ENCODE measurements around the gene S100Z.

DNA sequence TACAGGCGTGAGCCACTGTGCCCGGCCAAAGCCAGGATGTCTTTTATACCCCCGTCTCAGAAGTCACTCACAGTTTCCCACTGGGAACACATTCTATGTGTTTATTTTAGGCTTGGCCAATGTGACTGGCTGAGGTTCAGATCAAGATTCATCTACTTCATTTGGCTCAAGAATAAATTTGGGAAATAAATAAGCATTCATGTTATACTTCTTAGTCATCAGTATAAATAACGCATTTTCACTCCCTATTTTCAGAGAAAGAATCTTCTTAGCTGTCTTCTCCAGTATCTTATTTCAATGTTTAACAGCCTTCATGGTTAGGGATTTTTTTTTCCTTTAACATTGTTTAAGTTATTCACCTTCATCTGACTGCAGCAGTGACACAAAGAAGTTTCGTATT is 11.8 kb downstream of the S100Z start:
- no peak for TF ChIP-seq POLR2A (IDR thresholded peaks at IDR 0.05)
- TF ChIP-seq, protein P1, sequence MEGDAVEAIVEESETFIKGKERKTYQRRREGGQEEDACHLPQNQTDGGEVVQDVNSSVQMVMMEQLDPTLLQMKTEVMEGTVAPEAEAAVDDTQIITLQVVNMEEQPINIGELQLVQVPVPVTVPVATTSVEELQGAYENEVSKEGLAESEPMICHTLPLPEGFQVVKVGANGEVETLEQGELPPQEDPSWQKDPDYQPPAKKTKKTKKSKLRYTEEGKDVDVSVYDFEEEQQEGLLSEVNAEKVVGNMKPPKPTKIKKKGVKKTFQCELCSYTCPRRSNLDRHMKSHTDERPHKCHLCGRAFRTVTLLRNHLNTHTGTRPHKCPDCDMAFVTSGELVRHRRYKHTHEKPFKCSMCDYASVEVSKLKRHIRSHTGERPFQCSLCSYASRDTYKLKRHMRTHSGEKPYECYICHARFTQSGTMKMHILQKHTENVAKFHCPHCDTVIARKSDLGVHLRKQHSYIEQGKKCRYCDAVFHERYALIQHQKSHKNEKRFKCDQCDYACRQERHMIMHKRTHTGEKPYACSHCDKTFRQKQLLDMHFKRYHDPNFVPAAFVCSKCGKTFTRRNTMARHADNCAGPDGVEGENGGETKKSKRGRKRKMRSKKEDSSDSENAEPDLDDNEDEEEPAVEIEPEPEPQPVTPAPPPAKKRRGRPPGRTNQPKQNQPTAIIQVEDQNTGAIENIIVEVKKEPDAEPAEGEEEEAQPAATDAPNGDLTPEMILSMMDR (IDR thresholded peaks at IDR 0.05), result no peak
- no peak for TF ChIP-seq EP300 (IDR thresholded peaks at IDR 0.05)
- no peak for TF ChIP-seq POLR2AphosphoS5 (IDR thresholded peaks at IDR 0.05)
